ENCODE data around the gene MAN1C1. TPM values are rescaled to one million over a fixed set of nuclear protein-coding genes. Genes with fewer than 3 reads are reported as not detected.
A peak's percentile ranks its signal among the peaks of the same experiment; 100 is the strongest.

The MAN1C1 gene
- total RNA-seq, 1 donor from 2014 or later, result 29.1 TPM

- no peak overlapping the region for H3K4me3 Mint-ChIP-seq (ENCODE audit: unreplicated experiment)
- H3K27ac Mint-ChIP-seq (ENCODE audit: unreplicated experiment), result no peak overlapping the region
These were observed 154.9 kb downstream of the MAN1C1 start for GRCh38 chr1:25771221-25772114.

DNA sequence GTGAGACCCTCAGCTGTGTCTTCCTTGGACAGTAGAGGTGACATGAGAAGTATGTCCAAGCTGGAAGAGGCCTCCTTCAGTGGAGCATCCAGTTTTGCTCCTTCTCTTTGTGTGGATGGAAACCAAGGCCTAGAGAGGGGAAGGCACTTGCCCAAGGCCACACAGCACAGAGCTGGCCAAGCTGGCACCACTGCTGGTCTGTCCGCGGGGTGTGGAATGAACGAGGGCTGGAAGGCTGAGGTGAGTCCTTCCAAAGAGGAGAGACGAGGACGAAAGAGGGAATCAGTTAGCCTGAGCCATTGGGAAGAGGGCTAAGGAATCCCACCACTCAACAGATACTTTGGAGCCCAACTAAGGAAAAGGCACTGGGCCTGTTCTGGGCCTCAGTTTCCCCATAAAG is 155.6 kb downstream of the MAN1C1 start:
- peaks cover 16% of the 10 kb centered on the region for H3K4me1 Mint-ChIP-seq (ENCODE audit: unreplicated experiment)
- H3K36me3 Mint-ChIP-seq (ENCODE audit: low read depth, unreplicated experiment), result peaks cover 30% of the 10 kb centered on the region
- DNase-seq (ENCODE audit: low spot score), result no peak
- no peak overlapping the region for H3K4me3 Mint-ChIP-seq (ENCODE audit: unreplicated experiment)
- H3K27me3 Mint-ChIP-seq (ENCODE audit: unreplicated experiment), result peaks cover 2% of the 10 kb centered on the region
- H3K9me3 Mint-ChIP-seq (ENCODE audit: unreplicated experiment), result no peaks in the 10 kb centered on the region
- TF ChIP-seq, protein P1, sequence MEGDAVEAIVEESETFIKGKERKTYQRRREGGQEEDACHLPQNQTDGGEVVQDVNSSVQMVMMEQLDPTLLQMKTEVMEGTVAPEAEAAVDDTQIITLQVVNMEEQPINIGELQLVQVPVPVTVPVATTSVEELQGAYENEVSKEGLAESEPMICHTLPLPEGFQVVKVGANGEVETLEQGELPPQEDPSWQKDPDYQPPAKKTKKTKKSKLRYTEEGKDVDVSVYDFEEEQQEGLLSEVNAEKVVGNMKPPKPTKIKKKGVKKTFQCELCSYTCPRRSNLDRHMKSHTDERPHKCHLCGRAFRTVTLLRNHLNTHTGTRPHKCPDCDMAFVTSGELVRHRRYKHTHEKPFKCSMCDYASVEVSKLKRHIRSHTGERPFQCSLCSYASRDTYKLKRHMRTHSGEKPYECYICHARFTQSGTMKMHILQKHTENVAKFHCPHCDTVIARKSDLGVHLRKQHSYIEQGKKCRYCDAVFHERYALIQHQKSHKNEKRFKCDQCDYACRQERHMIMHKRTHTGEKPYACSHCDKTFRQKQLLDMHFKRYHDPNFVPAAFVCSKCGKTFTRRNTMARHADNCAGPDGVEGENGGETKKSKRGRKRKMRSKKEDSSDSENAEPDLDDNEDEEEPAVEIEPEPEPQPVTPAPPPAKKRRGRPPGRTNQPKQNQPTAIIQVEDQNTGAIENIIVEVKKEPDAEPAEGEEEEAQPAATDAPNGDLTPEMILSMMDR (IDR thresholded peaks at IDR 0.05; ENCODE audit: unreplicated experiment), result no peak
- no peak overlapping the region for H3K27ac Mint-ChIP-seq (ENCODE audit: unreplicated experiment)

More at GRCh38 chr1:25771221-25772114, 154.9 kb downstream of the MAN1C1 start:
- TF ChIP-seq, protein P1 (IDR thresholded peaks at IDR 0.05; ENCODE audit: unreplicated experiment), result no peak
- no peak for DNase-seq (ENCODE audit: low spot score)
- Mint-ChIP-seq H3K27me3 (ENCODE audit: unreplicated experiment) (peaks cover 2% of the 10 kb centered on the region), H3K4me1 (ENCODE audit: unreplicated experiment) (peaks cover 16% of the 10 kb centered on the region), H3K9me3 (ENCODE audit: unreplicated experiment) (no peaks in the 10 kb centered on the region), H3K36me3 (ENCODE audit: low read depth, unreplicated experiment) (peaks cover 25% of the 10 kb centered on the region)

- no peak for DNase-seq (ENCODE audit: low spot score)
- no peaks in the 10 kb centered on the region for H3K9me3 Mint-ChIP-seq (ENCODE audit: unreplicated experiment)
- peaks cover 16% of the 10 kb centered on the region for H3K4me1 Mint-ChIP-seq (ENCODE audit: unreplicated experiment)
- H3K27me3 Mint-ChIP-seq (ENCODE audit: unreplicated experiment), result peaks cover 2% of the 10 kb centered on the region
- H3K4me3 Mint-ChIP-seq (ENCODE audit: unreplicated experiment), result peak overlapping the region; percentile 5
- TF ChIP-seq, protein P1 (IDR thresholded peaks at IDR 0.05; ENCODE audit: unreplicated experiment), result no peak
- H3K27ac Mint-ChIP-seq (ENCODE audit: unreplicated experiment), result peak overlapping the region; percentile 10
- H3K36me3 Mint-ChIP-seq (ENCODE audit: low read depth, unreplicated experiment), result peaks cover 30% of the 10 kb centered on the region
These were observed 156.2 kb downstream of the MAN1C1 start for GRCh38 chr1:25772692-25773245.

- DNase-seq (ENCODE audit: low spot score), result no peak
- Mint-ChIP-seq H3K9me3 (ENCODE audit: unreplicated experiment) (no peaks in the 10 kb centered on the region), H3K27me3 (ENCODE audit: unreplicated experiment) (peaks cover 2% of the 10 kb centered on the region), H3K4me1 (ENCODE audit: unreplicated experiment) (peaks cover 16% of the 10 kb centered on the region), H3K4me3 (ENCODE audit: unreplicated experiment) (no peak overlapping the region), H3K27ac (ENCODE audit: unreplicated experiment) (no peak overlapping the region), H3K36me3 (ENCODE audit: low read depth, unreplicated experiment) (peaks cover 29% of the 10 kb centered on the region)
- TF ChIP-seq, protein P1 (IDR thresholded peaks at IDR 0.05; ENCODE audit: unreplicated experiment), result no peak
These were observed 157.0 kb downstream of the MAN1C1 start for GRCh38 chr1:25773441-25774125.

Measured in endothelial cell (in vitro differentiated cells).